ENCODE measurements around the gene MAEA. TPM values are rescaled to one million over a fixed set of nuclear protein-coding genes. Genes with fewer than 3 reads are reported as not detected.
"Not testable (repeated sequence)": the region's sequence is repeated elsewhere in the genome, so short reads cannot be mapped to it uniquely, and the experiment has no call there.

MAEA gene
- total RNA-seq, 1 donor from 2014 or later = 81.3 TPM

DNA sequence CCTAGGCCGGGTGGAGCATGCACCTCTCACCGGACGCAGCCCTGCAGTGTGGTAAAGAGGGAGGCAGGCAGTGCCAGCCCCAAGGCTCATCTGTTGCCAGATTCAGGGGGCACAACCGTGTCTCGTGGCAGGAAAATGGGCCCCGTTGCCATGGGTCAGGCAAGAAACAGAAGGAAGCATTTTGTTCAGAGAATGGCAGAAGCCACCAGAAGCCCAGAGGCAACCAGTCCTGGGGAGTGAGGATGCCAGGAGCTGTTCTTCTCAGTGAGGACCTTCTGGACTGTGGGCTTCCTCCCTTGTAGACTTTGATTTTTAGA lies 44.8 kb downstream of the MAEA start:
- no peak overlapping the region for H3K27ac Mint-ChIP-seq
- H3K27me3 Mint-ChIP-seq = no peaks in the 10 kb centered on the region
- no peaks in the 10 kb centered on the region for H3K4me1 Mint-ChIP-seq (ENCODE audit: low read depth)
- peaks cover 36% of the 10 kb centered on the region for H3K36me3 Mint-ChIP-seq (ENCODE audit: insufficient read depth)
- DNase-seq (ENCODE audit: low spot score, unreplicated experiment) = no peak
- TF ChIP-seq, protein P1, sequence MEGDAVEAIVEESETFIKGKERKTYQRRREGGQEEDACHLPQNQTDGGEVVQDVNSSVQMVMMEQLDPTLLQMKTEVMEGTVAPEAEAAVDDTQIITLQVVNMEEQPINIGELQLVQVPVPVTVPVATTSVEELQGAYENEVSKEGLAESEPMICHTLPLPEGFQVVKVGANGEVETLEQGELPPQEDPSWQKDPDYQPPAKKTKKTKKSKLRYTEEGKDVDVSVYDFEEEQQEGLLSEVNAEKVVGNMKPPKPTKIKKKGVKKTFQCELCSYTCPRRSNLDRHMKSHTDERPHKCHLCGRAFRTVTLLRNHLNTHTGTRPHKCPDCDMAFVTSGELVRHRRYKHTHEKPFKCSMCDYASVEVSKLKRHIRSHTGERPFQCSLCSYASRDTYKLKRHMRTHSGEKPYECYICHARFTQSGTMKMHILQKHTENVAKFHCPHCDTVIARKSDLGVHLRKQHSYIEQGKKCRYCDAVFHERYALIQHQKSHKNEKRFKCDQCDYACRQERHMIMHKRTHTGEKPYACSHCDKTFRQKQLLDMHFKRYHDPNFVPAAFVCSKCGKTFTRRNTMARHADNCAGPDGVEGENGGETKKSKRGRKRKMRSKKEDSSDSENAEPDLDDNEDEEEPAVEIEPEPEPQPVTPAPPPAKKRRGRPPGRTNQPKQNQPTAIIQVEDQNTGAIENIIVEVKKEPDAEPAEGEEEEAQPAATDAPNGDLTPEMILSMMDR (IDR thresholded peaks at IDR 0.05; ENCODE audit: unreplicated experiment) = no peak
- H3K4me3 Mint-ChIP-seq (ENCODE audit: low read depth) = no peak overlapping the region
- H3K9me3 Mint-ChIP-seq (ENCODE audit: low read depth) = no peaks in the 10 kb centered on the region

DNA sequence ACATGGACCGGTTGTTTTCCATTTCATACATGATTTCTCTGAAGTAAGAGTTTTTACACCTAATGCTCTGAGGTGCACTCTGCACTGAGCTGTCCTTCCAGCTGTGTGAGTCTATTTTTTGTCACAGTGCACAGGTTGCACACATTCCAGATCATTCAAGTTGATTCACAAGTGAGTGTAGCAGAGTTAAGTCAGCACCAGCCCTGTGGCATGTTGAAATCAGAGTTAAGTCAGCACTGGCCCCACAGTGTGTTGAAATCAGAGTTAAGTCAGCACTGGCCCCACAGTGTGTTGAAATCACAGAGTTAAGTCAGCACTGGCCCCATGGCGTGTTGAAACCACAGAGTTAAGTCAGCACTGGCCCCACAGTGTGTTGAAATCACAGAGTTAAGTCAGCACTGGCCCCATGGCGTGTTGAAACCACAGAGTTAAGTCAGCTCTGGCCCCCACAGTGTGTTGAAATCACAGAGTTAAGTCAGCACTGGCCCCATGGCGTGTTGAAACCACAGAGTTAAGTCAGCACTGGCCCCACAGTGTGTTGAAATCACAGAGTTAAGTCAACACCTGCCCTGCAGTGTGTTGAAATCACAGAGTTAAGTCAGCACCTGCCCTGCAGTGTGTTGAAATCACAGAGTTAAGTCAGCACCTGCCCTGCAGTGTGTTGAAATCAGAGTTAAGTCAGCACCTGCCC lies 45.6 kb downstream of the MAEA start:
- DNase-seq (ENCODE audit: low spot score, unreplicated experiment); H3K4me3 Mint-ChIP-seq (ENCODE audit: low read depth); H3K27me3 Mint-ChIP-seq; H3K27ac Mint-ChIP-seq; H3K9me3 Mint-ChIP-seq (ENCODE audit: low read depth); H3K4me1 Mint-ChIP-seq (ENCODE audit: low read depth): not testable (repeated sequence)
- peaks cover 40% of the 10 kb centered on the region for H3K36me3 Mint-ChIP-seq (ENCODE audit: insufficient read depth)

DNA sequence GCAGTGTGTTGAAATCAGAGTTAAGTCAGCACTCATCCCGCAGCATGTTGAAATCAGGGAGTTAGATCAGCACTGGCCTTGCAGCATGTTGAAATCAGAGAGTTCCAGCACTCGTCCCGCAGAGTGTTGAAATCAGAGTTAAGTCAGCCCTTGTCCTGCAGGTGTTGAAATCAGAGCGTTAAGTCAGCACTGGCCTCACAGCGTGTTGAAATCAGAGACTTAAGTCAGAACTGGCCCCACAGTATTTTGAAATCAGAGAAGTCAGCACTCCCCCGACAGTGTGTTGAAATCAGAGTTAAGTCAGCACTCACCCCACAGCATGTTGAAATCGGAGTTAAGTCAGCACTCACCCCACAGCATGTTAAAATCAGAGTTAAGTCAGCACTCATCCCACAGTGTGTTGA lies 46.4 kb downstream of the MAEA start:
- no peaks in the 10 kb centered on the region for H3K27me3 Mint-ChIP-seq
- peak overlapping the region; percentile 40 for H3K27ac Mint-ChIP-seq
- no peak for DNase-seq (ENCODE audit: low spot score, unreplicated experiment)
- no peaks in the 10 kb centered on the region for H3K4me1 Mint-ChIP-seq (ENCODE audit: low read depth)
- H3K36me3 Mint-ChIP-seq (ENCODE audit: insufficient read depth) = peaks cover 42% of the 10 kb centered on the region
- H3K4me3 Mint-ChIP-seq (ENCODE audit: low read depth) = no peak overlapping the region
- TF ChIP-seq, protein P1 (IDR thresholded peaks at IDR 0.05; ENCODE audit: unreplicated experiment) = no peak
- no peaks in the 10 kb centered on the region for H3K9me3 Mint-ChIP-seq (ENCODE audit: low read depth)

DNA sequence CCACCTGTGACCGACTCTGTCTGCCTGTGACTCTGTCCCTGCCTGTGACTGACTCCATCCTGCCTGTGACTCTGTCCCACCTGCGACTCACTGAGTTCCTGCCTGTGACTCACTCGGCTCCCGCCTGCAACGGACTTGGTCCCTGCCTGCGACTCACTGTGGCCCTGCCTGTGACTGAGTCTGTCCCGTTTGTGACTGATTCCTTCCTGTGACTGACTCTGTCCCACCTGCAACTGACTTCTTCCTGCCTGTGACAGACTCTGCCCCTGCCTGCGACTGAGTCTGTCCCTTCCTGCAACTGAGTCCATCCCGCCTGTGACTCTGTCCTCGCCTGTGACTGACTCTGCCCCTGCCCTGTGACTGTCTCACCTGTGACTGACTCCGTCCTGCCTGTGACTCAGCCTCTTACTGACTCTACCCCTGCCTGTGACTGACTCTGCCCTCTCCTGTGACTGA lies 47.7 kb downstream of the MAEA start:
- no peak overlapping the region for H3K4me3 Mint-ChIP-seq (ENCODE audit: low read depth)
- no peaks in the 10 kb centered on the region for H3K9me3 Mint-ChIP-seq (ENCODE audit: low read depth)
- H3K27ac Mint-ChIP-seq = peak overlapping the region; percentile 79
- DNase-seq (ENCODE audit: low spot score, unreplicated experiment) = no peak
- H3K4me1 Mint-ChIP-seq (ENCODE audit: low read depth) = no peaks in the 10 kb centered on the region
- H3K27me3 Mint-ChIP-seq = no peaks in the 10 kb centered on the region
- peaks cover 45% of the 10 kb centered on the region for H3K36me3 Mint-ChIP-seq (ENCODE audit: insufficient read depth)
- TF ChIP-seq, protein P1 (IDR thresholded peaks at IDR 0.05; ENCODE audit: unreplicated experiment) = no peak

DNA sequence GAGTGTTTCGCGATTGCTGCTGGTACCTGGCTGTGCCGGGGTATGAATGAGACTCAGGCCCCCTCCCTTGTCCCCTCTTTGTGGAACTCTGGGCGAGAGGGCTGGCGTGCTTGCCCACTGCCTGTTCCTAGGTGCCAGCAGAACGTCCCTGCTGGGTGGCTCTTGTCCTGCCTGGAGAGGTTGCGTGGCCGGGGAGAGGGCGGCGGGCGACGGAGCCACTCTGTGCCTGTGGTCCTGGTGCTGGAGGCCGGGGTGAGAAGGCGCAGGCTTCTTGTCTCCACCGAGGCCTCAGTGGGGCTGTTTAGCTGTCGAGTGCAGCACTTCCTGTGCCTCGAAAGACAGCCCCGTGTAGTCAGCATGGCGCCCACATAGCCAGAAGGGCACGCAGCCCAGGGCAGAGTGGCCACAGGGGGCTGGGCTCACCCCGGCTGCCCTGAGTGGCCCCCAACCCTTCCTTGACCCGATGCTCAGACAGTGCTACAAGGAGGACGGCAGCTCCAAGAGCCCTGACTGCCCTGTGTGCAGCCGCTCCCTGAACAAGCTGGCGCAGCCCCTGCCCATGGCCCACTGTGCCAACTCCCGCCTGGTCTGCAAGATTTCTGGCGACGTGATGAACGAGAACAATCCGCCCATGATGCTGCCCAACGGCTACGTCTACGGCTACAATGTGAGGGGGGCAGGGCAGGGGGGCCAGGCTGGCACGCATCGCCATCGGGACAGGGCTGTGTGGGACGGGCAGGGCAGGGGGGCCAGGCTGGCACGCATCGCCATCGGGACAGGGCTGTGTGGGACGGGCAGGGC lies 48.5 kb downstream of the MAEA start:
- TF ChIP-seq, protein P1 (IDR thresholded peaks at IDR 0.05; ENCODE audit: unreplicated experiment) = no peak

More for the DNA sequence above, 48.5 kb downstream of the MAEA start:
- peaks cover 45% of the 10 kb centered on the region for H3K36me3 Mint-ChIP-seq (ENCODE audit: insufficient read depth)
- no peak overlapping the region for H3K4me3 Mint-ChIP-seq (ENCODE audit: low read depth)
- peak overlapping the region; percentile 79 for H3K27ac Mint-ChIP-seq
- H3K4me1 Mint-ChIP-seq (ENCODE audit: low read depth) = no peaks in the 10 kb centered on the region
- no peaks in the 10 kb centered on the region for H3K9me3 Mint-ChIP-seq (ENCODE audit: low read depth)
- no peak for DNase-seq (ENCODE audit: low spot score, unreplicated experiment)
- H3K27me3 Mint-ChIP-seq = no peaks in the 10 kb centered on the region
